Measurements from ENCODE around the gene TEX36. TPM values are rescaled to one million over a fixed set of nuclear protein-coding genes. Genes with fewer than 3 reads are reported as not detected.

TEX36 gene
- total and polyA plus RNA-seq, 3 donors from 2014 or later = 14.9 to 41.5 (median 24.6) TPM

DNA sequence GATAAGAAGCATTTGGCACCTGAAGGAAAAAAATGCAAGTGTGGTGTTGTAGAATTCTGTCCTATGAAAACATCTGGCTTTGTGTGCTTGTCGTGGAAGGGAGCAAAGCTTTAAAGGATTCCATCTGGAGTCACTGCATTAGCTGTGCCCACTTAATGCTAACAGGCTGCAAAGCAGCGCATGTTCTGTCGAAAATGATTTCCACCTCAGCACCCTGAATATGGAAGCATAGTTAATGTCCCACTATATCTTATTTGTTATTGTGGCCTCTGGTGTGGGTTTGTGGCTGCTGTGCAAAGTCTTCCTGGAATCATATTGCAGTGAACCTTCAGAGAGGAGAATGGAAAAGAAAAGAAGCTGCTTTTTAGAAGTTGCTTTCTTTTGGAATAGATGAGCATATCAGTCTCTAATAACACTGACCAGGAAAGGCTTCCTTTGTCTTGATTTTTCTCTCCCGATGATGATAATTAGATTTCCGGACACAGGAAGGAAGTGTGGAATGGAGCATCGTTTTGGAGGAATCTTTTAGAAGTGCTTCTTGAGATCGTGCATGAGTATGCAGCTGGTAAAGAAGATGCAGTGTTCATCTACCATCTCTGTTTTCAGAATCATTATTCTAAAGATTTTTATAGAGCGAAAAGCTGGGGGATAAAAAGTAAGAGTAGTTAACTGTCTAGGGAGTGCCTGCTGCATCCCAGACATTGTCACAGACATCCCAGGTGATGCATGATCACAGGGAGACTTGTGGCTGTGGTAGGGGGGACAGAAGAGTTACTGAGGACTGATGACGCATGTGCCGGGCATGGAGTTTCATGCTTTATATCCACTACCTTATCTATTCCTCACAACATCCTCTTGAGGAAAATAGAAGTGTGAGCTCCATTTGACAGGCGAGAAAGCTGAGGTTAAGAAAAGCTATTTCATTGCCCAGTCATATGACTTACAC is 54.6 kb downstream of the TEX36 start:
- Histone ChIP-seq H3K4me1 (peaks cover 3% of the 10 kb centered on the region), H3K27ac (no peak overlapping the region), H3K9me3 (no peaks in the 10 kb centered on the region), H3K4me3 (no peak overlapping the region), H3K36me3 (ENCODE audit: low read depth, missing control alignments) (no peaks in the 10 kb centered on the region), H3K27me3 (no peaks in the 10 kb centered on the region)
- 79 to 83% methylated on average over 11 of the region's 11 CpGs for WGBS, 2 donors
- intact Hi-C loops (cut with DNase I; ENCODE audit: low total_unique reads) = no loop called here
- TF ChIP-seq POLR2A (IDR thresholded peaks at IDR 0.05) = no peak
- TF ChIP-seq, protein P1, sequence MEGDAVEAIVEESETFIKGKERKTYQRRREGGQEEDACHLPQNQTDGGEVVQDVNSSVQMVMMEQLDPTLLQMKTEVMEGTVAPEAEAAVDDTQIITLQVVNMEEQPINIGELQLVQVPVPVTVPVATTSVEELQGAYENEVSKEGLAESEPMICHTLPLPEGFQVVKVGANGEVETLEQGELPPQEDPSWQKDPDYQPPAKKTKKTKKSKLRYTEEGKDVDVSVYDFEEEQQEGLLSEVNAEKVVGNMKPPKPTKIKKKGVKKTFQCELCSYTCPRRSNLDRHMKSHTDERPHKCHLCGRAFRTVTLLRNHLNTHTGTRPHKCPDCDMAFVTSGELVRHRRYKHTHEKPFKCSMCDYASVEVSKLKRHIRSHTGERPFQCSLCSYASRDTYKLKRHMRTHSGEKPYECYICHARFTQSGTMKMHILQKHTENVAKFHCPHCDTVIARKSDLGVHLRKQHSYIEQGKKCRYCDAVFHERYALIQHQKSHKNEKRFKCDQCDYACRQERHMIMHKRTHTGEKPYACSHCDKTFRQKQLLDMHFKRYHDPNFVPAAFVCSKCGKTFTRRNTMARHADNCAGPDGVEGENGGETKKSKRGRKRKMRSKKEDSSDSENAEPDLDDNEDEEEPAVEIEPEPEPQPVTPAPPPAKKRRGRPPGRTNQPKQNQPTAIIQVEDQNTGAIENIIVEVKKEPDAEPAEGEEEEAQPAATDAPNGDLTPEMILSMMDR (IDR thresholded peaks at IDR 0.05) = no peak
- no peak for DNase-seq

- WGBS, 2 donors = 82 to 91% methylated on average over 4 of the region's 4 CpGs
- intact Hi-C loops (cut with DNase I; ENCODE audit: low total_unique reads) = no loop called here
- no peak for TF ChIP-seq POLR2A (IDR thresholded peaks at IDR 0.05)
- TF ChIP-seq, protein P1 (IDR thresholded peaks at IDR 0.05) = no peak
Observed at GRCh38 chr10:125627646-125628045, 55.3 kb downstream of the TEX36 start.

DNA sequence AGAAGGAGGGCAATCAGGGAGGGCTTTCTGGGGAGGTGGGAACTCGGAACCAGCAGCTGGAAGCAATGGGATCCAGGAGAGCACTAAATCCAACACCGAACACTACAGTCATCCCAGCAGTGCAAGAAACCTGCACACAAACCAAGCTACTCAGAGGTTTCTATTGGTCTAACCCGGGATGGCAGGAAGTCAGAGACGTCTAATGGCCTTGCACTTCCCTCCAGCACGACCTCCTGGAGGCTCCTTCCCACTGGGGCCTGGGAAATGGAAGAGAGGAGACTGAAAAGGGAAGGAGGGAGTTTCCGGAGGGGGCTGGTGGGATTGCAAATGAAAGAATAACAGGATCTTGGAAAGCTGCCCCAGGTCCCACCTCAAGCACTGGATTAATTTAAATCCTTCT is 56.3 kb downstream of the TEX36 start:
- Histone ChIP-seq H3K4me3 (no peak overlapping the region), H3K36me3 (ENCODE audit: low read depth, missing control alignments) (no peaks in the 10 kb centered on the region), H3K27me3 (no peaks in the 10 kb centered on the region), H3K27ac (no peak overlapping the region), H3K9me3 (no peaks in the 10 kb centered on the region), H3K4me1 (peaks cover 3% of the 10 kb centered on the region)
- intact Hi-C loops (cut with DNase I; ENCODE audit: low total_unique reads) = no loop called here
- TF ChIP-seq, protein P1 (IDR thresholded peaks at IDR 0.05) = no peak
- no peak for TF ChIP-seq POLR2A (IDR thresholded peaks at IDR 0.05)
- 64 to 67% methylated on average over 6 of the region's 6 CpGs for WGBS, 2 donors
- DNase-seq = no peak

More at GRCh38 chr10:125627646-125628045, 55.3 kb downstream of the TEX36 start:
- Histone ChIP-seq H3K4me1 (peaks cover 3% of the 10 kb centered on the region), H3K9me3 (no peaks in the 10 kb centered on the region), H3K36me3 (ENCODE audit: low read depth, missing control alignments) (no peaks in the 10 kb centered on the region), H3K27ac (no peak overlapping the region), H3K27me3 (no peaks in the 10 kb centered on the region), H3K4me3 (no peak overlapping the region)
- DNase-seq = no peak

DNA sequence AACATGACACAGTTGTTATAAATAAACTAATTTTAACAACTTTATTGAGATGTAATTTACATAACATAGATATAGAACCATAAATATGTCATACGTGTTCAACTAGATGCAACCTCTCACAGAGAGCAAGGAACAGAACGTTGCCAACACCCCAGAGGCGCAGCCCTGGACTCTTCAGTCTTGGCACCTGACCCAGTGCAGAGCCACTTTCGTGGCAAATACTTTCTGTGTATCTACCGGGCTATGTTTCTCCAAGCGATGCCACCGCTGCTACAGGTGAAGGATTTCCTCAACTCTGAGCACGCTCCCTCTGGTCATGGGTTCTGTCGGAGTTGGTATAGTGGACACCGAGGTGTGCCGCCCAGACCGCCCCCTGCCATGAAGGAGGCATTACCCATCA is 57.4 kb downstream of the TEX36 start:
- 88 to 89% methylated on average over 12 of the region's 12 CpGs for WGBS, 2 donors
- intact Hi-C loops (cut with DNase I; ENCODE audit: low total_unique reads) = no loop called here
- H3K36me3 ChIP-seq (ENCODE audit: low read depth, missing control alignments) = no peaks in the 10 kb centered on the region

More for the DNA sequence above, 57.4 kb downstream of the TEX36 start:
- TF ChIP-seq, protein P1 (IDR thresholded peaks at IDR 0.05) = no peak
- no peak for TF ChIP-seq POLR2A (IDR thresholded peaks at IDR 0.05)
- H3K27ac ChIP-seq = no peak overlapping the region
- no peaks in the 10 kb centered on the region for H3K27me3 ChIP-seq
- peaks cover 3% of the 10 kb centered on the region for H3K4me1 ChIP-seq
- DNase-seq = no peak
- H3K4me3 ChIP-seq = no peak overlapping the region
- no peaks in the 10 kb centered on the region for H3K9me3 ChIP-seq

All from testis (tissue), 3 donors.